NCI-H1092 treated with DMSO at 0.1 percent for 48 hours (cell line): Measurements from ENCODE around the gene MPP1.

ENCODE experiments used
- DNase-seq: peaks from one replicate; lab custom pipeline; 2025; lab: John Stamatoyannopoulos, UW

Gene MPP1

DNA sequence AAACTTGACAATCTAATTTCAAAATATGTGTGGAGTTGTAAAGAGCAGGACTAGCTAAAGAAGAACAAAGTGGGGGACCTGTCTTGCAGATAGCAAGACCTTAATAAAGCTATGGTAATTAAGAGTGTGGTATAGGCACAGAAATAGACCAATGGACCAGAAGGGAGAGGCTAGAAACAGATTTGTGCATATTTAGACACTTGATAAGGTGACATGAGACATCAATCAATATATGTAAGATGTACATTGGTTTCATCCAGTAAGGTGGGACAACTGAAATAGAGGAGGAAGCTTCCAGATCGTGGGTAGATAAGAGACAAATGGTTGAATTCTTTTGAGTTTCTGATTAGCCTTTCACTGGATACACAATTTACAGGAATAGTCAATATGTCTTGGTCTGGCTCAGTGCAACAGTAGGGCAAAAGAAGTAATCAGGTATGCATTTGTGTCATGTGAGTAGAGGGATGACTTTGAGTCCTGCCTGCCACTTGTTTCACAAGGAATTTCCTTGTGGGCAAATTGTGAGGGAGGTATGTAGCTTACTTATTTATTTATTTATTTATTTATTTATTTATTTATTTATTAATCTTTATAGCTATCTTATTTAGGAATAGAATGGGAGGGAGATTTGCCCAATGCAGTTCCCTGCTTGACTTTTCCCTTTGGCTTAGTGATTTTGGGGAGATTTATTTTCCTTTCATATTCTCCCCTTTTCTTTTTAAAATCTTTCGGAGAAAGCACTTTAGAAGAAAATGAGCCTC, 7.2 kb upstream of the MPP1 start:
- DNase-seq: no peak

DNA sequence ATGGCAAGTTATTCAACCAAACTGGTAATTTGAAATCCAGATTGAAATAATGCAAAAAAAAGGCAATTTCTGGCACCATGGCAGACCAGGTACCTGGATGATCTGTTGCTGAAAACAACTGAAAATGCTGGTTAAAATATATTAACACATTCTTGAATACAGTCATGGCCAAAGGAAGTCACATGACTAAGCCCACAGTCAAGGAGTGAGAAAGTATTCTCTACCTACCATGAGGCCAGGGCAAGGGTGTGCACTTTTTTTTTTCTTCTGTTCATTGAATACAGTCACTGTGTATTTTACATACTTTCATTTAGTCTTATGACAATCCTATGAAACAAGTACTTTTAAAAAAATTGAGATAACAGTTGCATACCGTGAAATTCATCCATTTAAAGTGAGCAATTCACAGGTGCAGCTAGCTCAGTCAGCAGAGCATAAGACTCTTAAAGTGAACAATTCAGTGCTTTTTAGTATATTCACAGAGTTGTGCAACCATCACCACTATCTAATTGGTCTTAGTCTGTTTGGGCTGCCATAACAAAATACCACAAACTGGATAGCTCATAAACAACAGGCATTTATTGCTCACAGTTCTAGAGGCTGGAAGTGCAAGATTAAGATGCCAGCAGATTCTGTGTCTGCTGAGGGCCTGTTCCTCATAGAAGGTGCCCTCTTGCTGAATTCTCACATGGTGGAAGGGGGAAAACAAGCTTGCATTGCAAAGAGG, 4.8 kb upstream of the MPP1 start:
- DNase-seq: no peak

DNA sequence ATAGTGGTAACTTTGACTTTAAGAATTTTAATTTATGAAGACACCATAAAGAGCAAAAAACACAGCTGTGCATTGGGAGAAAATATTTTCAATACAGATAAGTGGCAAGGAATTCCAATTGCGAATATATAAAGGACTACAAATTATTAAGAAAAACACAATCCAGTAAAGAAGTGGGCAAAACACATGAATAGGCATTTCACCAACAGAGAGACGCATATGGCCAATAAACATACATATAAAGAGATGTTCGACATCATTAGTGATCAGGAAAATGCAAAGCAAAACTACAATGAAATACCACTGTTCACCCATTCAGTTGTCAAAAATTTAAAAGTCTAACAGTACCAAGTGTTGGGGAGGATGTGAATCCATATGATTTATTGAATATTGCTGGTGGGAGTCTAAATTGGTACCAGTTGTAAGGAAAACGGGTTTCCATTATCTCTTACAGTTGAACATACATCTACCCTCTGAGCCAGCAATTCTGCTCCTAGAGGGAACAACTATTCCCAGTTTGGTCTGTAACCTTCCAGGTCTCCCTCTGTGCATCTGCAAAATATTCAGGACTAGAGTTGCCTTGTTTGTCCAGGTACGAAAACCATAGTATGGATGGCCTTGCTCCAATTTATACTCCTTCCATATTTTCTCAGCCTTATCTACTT, 1.7 kb upstream of the MPP1 start:
- DNase-seq: no peak

DNA sequence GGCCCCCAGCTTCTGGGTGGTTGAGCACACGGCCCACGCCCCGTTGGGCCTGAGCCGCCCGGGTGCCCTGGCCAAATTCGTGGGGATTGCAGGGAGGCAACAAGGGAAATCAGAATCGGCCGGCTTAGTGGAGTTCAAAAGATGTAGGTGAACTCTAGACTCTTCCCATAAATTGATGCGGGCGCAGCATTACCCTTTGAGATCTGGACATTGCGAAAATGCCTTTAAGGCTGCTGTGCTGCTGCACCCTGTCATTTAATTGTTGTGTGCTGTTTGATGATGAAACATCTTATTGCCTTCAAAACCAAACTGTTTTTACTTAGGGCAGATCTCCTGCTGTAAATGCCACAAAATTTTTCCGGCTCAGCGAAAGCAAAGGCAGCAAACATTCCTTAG, 409 bp upstream of the MPP1 start:
- DNase-seq: no peak

DNA sequence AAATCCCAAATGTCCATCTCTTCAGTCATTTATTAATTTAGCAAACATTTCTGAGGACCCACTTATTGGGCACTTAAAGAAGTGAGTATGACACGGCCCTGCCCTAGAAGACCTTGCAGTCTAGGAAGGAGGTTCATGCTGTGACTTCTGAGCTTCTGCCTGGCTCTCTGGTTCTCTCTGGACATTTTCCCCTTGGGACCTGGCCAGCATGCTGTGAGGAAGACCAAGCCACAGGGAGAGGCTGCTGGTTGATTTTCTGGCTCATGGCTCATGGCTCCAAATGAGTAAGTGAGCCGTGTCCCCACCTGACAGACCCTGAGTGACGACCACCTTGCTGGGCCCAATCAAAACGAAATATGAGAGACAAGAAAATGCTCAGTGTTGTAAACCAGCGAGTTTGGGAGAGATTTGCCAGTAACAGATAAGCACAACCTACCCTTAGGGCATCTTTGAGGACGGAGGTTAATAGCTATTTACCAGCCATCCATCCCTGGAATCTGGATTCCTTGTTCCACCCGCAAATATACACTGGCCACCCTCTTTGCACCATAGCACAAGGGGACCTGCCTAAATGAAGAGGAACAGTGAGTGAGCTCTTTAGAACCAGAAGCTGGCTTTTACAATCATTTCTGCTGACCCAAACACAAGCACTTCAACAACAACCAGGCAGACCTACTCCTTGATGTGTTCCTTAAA, 876 bp downstream of the MPP1 start:
- no peak for DNase-seq

DNA sequence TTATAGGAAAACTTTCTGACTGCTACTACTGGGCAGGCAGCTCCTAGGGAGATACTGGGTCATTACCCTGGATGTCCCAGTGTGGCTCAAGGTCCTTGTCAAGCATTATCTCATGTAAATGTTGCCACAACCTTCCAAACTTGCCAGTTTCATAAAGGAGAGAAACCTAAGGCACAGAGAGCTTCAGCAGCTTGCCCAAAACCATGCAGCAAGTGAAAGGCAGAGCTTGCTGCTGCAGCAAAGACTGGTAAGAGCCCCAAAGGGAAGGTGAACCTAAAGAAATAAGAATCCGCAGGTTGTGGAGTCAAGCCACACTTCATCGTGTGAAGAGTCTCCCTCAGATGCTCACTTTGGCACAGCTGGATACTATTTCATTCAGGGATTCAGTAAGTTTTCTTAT, 2.3 kb downstream of the MPP1 start:
- no peak for DNase-seq

DNA sequence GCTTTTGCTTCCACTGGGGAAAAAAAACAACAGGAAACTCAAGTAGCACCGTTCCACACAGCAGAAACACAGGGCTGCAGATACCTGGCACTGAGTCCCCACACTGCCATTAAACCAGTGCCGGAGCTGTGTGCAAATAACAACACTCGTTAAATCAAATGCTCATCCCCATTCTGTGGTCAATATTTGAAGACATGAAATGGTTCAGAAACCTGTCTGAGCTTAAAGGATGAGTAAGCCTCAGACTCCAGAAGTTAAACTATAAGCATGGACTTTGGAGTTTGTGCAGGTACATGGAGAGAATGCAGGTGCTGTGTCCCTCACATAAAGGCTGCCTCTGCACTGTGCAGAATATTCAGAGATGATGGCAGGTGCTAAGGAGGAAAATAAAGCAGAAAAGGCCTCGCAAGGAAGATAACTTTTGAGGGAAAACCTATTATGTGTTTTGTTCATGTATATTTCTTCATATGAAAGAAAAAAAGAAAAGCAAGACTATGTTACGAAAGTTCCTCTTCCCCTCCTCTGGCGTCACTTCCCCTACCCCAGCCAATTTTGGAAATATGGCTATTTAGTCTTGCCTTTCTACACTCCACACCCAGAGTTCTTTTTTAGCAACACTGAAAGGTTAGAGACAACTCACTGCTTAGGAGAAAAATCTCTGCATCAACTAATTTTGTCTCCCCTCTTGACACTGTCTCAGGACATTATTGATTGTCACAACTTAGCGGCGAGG, 4.6 kb downstream of the MPP1 start:
- DNase-seq: no peak

DNA sequence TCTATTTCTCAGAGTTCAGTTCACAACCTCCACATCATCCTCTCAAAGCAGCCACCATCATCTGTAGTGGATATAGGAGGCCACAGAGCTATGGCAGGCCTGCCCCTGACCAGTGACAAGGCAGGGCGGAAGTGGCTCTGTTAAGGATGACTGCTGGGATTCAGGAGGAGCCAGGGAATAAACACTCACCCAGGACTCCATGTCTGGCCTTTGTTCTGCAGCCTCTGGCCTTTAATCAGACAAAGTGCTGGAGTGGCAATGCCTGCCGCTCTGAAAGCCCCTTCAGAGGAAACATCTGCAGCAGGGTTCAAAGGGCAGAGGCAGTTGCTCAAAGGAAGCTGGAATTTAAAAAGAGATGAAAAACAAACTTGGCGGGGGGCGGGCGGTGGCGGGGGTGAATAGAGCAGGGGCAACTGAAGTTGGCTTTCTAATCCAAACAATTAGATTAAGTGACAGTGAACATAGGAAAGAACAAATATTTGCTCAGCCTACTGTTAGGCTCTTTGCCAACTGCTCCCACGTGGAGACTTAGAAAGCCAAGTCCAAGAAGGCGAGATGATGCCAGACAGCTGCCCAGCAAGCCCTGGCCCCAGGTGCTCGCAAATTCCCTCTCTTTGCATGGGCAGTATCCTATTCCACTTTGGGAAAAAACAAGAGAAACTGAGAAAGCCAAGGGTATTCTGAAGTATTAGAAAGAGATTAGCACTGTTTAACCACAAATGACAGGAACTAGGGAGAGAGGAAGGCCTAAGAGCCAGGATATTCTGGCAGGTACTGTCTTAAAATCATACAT, 5.5 kb downstream of the MPP1 start:
- DNase-seq: peak; percentile 96

DNA sequence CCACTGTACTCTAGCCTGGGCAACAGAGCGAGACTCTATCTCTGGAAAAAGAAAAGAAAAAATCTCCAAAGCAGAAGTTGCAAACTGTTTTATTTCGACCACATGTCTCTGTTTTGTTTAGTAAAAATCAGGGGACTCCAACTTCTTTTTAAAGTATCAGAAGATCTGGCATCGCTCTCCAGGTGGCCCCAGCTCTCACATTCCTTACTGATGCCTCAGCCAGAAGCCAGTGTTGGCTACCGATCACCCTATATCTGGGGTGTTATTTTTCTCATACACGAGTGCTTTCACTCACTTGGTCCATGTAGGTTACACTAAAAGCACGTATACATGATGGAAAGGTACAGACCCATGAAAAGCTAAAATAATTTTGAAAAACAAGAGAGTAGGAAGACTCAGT, 8.3 kb downstream of the MPP1 start:
- no peak for DNase-seq

DNA sequence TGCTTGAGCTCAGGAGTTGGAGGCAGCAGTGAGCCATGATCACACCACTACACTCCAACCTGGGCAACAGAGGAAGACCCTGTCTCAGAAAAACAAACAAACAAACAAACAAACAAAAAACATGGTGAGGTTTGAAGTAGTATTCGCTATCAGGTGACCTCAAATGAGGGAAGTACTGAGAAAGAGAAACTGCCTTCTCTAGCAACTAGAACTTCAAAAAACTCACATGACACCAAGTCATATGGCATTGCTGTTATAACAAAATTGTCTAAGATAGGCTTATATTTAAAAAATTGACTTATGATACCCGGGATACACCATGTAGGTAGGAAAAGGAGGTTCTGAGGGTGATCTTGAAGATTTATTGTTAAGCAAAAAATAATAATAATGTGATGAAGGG, 10.3 kb downstream of the MPP1 start:
- DNase-seq: no peak

DNA sequence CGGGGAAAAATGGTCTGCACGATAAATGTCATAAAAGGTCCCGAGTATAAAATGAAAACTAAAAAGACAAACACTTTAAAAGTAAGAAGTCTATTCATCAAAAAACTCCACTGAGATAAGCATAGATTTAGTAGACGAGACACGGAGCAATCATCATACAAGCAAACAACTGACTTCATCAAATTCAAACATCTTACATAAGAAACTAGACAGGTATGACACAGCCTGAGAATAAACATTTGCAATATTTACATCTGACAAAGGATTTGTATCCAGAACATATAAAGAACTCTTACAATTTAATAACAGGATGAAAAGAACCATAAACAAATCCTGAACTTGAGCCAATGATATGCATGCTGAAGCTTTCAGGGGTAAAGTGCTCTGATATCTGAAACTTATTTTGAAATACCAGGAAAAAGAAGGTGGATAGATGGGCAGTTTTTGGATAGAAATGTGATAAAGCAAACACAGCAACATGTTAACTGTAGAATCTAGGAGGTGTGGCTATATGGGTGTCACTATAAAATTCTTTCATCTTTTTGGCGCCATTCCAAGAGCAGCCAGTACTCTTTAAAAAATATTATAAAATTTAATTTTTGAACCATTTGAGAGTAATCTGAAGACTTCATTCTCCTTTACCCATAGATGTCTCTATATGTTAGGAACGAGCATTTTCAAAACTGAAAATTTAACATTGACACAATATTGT, 12.0 kb downstream of the MPP1 start:
- no peak for DNase-seq

DNA sequence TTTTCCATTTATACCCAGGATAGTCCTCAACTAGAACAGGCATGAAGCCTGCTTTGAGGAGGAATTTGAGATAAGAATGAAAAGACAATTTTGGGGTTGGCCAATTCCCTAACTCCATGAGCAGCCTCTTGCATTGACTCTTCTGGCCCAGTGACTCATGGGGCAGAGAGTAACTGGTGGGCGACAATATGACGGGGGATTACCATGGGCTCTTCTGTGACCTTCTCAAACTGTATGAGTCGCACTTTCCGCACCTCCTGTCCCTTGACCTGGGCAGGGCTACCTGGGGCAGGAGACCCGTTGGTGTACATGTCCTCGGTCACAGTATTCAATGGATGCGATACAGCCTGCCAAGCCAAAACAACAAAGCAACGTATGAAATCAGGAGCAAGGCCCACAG, 13.3 kb downstream of the MPP1 start:
- no peak for DNase-seq

DNA sequence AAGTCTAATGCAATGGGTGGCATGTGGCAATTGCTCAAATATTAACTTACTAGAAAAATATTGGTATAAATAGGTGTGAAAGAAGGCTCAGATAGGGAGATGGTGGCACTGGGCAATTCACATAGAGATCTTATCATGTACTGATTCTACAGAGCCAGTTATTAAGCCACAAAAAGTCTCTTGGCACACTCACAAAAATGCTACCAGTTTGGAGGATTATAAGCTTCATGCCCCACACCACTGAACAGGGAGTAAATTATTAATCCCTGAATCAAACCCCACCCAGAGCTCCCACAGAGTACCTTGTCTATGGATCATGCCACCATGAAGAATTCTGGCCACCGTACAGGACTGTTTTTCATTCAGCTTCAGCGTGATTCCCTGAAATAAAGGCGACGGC, 13.8 kb downstream of the MPP1 start:
- DNase-seq: no peak

DNA sequence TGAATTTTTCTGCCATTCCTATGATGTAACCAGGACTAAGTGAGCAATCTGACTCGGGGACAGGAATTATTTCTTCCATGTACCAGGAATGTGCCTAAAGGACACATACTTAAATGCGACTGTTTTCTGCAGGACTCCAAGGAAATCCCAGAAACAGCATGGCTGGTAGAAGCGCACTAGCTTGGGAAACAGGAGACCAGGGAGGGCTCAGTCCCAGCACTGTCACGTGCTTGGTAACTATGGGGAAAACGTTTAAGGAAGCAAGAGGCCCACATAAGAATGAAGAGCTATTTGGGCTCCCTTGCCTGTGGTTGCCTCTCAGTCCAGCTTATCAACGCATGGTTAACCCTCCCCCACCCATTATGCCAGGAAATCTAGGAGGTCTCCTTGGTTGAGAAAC, 19.6 kb downstream of the MPP1 start:
- DNase-seq: no peak

DNA sequence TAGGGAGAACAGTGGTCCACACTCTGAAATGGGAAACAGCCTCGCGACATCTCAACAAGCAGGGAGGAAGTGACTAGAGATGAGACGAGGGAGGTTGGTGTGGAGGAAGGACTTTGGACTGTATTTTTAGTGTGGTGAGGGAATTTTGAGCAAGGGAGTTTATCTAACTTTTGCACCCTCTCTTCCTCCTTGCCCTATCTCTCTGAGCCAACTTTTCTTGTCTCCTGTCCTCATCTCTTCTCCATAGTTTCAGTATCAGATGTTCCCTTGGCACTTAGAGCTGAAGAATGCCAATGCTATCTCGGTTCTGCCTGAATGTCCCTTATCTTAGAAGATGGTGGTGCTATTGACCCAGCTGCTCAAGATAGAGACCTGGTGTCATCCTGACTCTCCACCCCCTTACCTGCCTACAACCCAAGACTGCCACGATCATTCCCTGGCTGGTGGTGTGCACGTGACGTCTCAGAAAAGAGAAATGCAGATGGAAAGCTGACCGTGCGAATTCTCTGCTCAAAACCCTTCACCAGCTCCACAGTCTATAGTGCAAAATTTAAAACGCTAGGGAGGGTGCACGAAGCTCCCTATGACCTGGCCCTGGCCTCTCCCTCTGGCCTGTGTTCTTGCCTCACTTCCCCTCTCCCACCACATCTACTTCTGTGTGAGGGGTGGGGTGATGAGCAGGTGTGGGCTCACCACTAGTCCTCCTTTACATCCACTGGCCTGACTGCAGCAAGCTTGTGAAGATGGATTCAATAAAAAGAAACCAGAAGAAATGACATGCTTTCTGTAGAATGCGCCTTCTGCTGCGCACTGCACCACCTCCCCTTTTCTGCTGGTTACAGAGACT, 20.9 kb downstream of the MPP1 start:
- DNase-seq: no peak

DNA sequence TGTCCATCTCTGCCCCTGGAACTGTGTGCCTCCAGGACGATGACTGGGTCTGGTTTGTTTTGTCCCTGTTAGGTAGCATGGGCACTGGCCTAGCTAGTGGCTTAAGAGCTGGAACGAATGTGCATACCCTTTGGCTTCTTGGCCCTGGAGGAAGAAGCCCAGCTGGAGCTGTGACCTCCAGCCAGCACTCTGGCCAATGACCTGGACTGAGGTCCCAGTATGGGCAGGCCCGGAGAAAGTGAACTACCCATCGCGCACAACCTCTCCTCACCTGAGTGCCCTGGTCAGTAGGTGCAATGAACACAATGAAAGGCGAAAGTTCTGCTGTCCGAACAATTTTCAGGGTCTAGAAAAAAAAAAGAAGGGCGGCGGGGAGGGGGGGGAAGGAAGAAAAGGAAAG, 24.3 kb downstream of the MPP1 start:
- DNase-seq: no peak

DNA sequence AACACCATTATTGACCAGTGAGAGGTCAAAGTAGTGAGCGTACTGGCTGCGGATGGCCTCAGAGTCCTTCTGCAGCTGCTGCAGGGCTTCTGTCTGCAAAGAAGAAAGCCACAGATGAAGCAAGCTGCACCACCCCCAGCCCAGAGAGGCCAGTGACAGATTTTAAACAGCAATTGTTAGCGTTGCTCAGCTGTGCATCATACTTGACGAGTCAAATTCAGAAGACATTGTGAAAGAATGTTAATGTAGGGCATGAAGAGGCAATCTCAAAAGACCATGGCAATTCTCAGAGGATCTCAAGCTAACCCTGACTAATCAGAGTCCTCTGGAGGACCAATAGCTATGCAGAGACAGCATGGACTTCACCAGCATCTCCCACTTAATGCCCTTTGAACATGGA, 26.0 kb downstream of the MPP1 start:
- DNase-seq: no peak

DNA sequence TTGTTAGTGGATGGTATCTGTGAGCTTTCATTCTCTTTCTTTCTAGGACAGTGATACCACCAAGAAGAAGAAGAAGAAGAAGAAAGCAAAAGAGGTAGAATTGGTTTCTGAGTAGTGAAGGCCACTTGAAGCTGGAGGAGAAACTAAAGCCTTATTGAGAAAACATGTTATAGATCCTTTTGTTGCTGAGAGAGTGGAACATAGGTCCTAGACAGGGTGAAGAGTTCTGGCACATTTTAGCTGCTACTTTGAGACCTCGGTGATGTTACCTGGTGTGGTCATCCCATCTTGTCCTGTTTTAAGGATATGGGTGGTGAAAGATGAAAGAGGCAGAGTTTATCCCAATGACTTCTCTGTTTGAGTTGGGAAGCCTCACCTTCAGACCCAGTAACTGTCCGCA, 28.5 kb downstream of the MPP1 start:
- no peak for DNase-seq
